PFSK-1 (cell line): ENCODE measurements around the gene SENP1.

Source experiments
- FOXP2 ChIP-seq: optimal IDR thresholded peaks from 2 replicates; pipeline ENCODE3; 2011; ENCODE audit warnings: borderline replicate concordance, control low read depth, inconsistent platforms; ENCODE audit not compliant: insufficient read depth; ENCODE audit errors: extremely low read length, extremely low read depth
- POLR2AphosphoS5 ChIP-seq: IDR thresholded peaks from 2 replicates; pipeline ENCODE4 v1.6.1; 2012; ENCODE audit warnings: low read depth, mild to moderate bottlenecking, control low read depth, low read length, moderate library complexity
- REST ChIP-seq, 2 experiments: IDR thresholded peaks; 2 replicates each; pipeline versions ENCODE4 v1.6.1 to v1.8.0; 2011 to 2012; ENCODE audit warnings: low read depth in 2 of 2, low read length in 2 of 2, control low read depth in 1 of 2, inconsistent platforms in 1 of 2, mild to moderate bottlenecking in 1 of 2, moderate library complexity in 1 of 2; ENCODE audit not compliant: insufficient read depth in 1 of 2
- SIN3A ChIP-seq: IDR thresholded peaks from 2 replicates; pipeline ENCODE4 v1.6.1; 2012; ENCODE audit warnings: mild to moderate bottlenecking, low read length, moderate library complexity, borderline replicate concordance; ENCODE audit not compliant: insufficient read depth
- TAF1 ChIP-seq: IDR thresholded peaks from 2 replicates; pipeline ENCODE4 v1.6.1; 2012; ENCODE audit warnings: low read length, control low read depth, borderline replicate concordance; ENCODE audit not compliant: insufficient read depth

SENP1 gene

DNA sequence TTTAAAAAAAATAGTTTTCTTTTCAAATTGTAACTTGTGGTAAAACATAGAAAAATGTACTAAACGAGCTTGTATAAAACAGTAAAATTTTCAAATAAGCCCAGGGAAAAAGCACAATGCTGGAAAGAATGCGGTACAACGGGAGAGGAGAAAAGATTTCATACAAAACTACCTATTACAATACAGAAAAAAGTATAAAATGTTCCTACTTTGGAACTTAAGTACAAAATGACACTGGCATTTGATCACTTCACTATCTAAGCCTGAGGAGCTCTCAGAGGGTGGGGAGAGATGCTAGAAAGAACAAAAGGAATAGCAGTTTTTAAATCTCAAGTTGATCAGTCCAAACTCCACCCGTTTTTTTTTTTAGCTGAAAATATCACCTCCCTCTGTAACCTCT lies 62.1 kb downstream of the SENP1 start:
- TF ChIP-seq POLR2AphosphoS5, result no peak

DNA sequence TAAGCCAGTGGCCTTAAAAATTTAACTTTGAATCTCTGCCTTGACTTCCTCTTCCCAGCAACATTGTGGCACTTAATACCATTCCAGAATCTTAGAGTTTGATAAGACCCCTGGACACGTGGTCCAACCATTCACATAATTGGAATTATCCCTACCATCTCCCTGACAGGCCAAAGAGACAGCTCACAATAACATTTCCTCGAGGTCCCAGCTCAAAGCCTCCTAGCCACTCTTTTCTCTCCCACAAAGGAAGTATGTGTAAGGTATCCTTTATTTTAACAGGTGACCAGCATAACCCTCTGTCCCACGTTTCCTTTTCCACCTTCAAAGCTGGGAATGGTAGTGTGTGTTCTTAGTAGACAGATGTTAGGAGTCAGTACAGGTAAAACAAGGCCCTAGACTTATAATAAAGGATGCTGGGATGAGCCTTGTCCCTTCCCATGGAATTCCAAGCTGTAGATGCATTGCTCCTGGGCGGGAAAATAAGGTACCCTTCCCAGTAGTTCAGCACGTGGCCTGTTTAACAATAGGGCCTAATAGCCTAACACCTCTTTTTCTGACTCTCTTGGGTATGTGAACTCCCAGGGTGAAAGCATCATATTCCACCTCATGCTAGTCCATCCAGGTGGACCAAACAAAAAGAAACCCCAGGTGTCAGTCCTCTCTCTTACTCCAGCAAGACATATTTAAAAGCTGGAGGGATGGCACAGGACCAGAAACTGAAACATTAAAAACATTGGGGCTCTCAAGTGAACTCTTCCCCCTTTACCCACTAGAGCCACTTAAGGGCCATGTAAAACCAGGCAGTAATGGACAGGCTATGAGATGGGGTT lies 64.1 kb downstream of the SENP1 start:
- TF ChIP-seq FOXP2 (no peak), POLR2AphosphoS5 (no peak), TAF1 (no peak)

- TF ChIP-seq TAF1 (no peak), REST (IDR thresholded peaks at IDR 0.05; ENCODE audit: insufficient read depth in 1 of 2, low read depth in 2 of 2, low read length in 2 of 2) (no peak), FOXP2 (no peak), SIN3A (no peak), POLR2AphosphoS5 (no peak)
Observed at GRCh38 chr12:48040354-48040753, 65.5 kb downstream of the SENP1 start.

DNA sequence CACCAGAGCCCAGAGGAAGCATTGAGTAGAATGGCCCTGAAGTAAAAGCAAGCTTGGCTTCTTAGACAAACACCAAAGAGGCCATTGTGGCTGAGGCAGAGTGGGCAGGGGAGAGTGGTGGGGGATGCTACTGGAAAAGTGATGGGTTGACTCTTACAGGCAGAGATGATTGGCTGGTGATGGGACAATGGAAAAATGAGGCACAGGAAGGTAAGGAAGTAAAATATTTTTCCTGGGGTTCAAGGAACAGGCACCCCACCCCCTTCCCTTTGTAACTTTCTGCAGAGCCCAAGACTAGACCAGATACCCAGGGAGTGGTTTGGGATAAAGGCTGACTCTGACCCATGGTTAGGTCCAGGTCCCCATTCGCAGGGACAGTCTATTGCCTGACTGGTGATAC lies 66.7 kb downstream of the SENP1 start:
- TF ChIP-seq REST (IDR thresholded peaks at IDR 0.05; ENCODE audit: insufficient read depth in 1 of 2, low read depth in 2 of 2, low read length in 2 of 2), result no peak
- TF ChIP-seq SIN3A, result no peak
- no peak for TF ChIP-seq POLR2AphosphoS5
- TF ChIP-seq TAF1, result no peak
- TF ChIP-seq FOXP2, result no peak

DNA sequence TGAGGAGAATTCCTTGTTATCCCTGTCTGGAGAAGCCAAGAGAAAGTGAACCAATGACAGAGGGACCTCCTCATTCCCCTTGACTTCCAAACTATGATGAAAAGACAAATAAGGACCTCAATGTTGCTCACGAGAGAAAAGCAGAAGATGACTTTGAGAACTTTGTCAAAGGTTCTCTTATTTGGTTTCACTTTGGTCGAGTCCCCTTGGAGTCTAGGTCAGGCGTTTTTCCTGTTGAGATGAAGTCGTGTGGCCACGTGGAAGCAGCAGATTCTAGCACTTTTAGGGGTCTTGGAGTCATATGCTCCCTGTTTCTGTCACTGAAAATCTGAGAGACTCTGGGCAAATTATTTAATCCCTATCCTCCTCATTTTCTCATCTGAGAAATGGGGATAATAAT lies 67.8 kb downstream of the SENP1 start:
- TF ChIP-seq SIN3A, result no peak
- TF ChIP-seq POLR2AphosphoS5, result no peak
- no peak for TF ChIP-seq REST (IDR thresholded peaks at IDR 0.05; ENCODE audit: insufficient read depth in 1 of 2, low read depth in 2 of 2, low read length in 2 of 2)
- no peak for TF ChIP-seq FOXP2
- no peak for TF ChIP-seq TAF1

- no peak for TF ChIP-seq POLR2AphosphoS5
Observed at GRCh38 chr12:48037267-48037915, 68.5 kb downstream of the SENP1 start.

DNA sequence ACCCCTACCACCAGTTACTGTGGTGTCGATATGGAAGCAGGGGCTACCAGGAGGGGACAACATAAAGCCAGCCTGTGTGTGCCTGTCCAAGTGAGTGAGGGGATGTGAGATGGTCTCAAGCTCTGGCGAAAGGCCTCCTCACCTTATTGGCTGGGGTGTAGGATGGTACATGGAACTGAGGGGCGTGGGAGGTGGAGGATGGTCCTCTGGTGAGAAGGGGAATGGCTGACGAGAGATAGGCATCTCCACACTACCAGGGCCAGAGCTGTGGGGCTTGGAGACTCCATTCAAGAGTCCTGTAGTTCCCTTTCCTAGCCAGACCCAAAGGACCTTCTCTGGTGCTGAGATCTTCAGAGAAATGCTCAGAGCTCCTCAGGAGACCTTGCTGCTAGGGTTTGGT lies 69.1 kb downstream of the SENP1 start:
- TF ChIP-seq REST (IDR thresholded peaks at IDR 0.05; ENCODE audit: insufficient read depth in 1 of 2, low read depth in 2 of 2, low read length in 2 of 2) (no peak), TAF1 (no peak), POLR2AphosphoS5 (no peak), SIN3A (no peak), FOXP2 (no peak)
